Muscle layer of duodenum (tissue), 2 donors: ENCODE data around the gene TEAD4.

ENCODE experiments used
- H3K27ac ChIP-seq: one replicate; pipeline ENCODE4 v1.7.0; 2013; ENCODE audit warnings: mild to moderate bottlenecking, low read length
- H3K27me3 ChIP-seq: one replicate; pipeline ENCODE4 v1.7.0; 2013; ENCODE audit warnings: low read depth, mild to moderate bottlenecking, control low read depth, low read length
- H3K36me3 ChIP-seq, 2 donors: one replicate each; pipeline ENCODE4 v1.7.0; 2013; ENCODE audit warnings: low read length in 2 of 2, control low read depth in 1 of 2, mild to moderate bottlenecking in 1 of 2; ENCODE audit not compliant: insufficient read depth in 2 of 2, control insufficient read depth in 1 of 2
- H3K4me1 ChIP-seq, 2 donors: one replicate each; pipeline ENCODE4 v1.7.0; 2013; ENCODE audit warnings: low read length in 2 of 2, mild to moderate bottlenecking in 2 of 2, control low read depth in 1 of 2, moderate library complexity in 1 of 2; ENCODE audit not compliant: insufficient read depth in 2 of 2, control insufficient read depth in 1 of 2
- H3K4me3 ChIP-seq, 2 donors: one replicate each; pipeline ENCODE4 v1.7.0; 2013; ENCODE audit warnings: low read length in 2 of 2, low read depth in 1 of 2, mild to moderate bottlenecking in 1 of 2
- H3K9me3 ChIP-seq, 2 donors: one replicate each; pipeline ENCODE4 v1.7.0; 2013; ENCODE audit warnings: low read length in 2 of 2, control low read depth in 1 of 2, mild to moderate bottlenecking in 1 of 2; ENCODE audit not compliant: control insufficient read depth in 1 of 2
- donor health status: healthy.

The TEAD4 gene

DNA sequence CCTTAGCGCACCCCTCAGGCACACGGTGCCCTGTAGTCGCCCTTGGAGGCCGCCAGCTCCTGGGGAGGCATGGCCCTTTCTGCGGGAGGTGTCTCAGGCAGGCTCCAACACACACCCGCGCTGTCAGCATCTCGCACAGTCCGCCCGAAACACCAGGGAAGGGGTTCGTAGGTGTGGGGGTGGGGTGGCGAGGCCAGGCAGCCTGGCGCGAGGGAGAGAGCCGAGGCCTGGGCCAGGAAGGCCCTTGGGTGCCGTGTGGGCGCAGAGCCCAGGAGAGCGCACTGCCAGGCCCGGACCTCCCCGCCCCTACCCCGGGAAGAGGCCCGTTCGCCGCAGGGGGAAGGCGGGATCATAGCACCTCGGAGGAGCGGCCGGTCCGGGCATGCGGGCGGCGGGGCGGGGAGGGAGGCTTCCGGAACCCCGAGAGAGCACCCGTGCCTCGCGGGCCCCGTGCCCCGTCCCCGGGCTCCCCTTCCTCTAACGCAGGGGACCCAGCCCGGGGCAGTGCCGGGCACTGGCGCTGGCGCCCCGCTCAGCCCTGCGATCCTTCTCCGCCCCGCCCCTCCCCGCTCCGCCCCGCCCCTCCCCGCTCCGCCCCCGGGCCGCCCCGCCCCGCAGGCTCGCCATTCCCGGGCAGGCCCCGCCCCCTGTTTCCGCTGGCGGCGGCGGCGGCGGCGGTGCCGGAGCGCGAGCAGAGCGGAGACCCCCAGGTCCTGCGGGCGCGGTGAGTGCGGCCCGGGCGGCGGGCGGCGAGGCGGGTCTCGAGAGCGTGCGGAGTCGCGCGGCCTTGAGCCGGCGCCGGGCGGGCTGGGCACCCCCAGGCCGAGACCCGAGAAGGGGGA is 117.8 kb downstream of the TEAD4 start, which contains the start of gene TSPAN9:
TSS of gene TSPAN9 (plus strand) at position 650 of the 842 bp plus-strand sequence. CDS start 123,815 bp downstream, outside the sequence.
- Histone ChIP-seq H3K36me3 (no peaks in the 10 kb centered on the region), H3K27me3 (no peaks in the 10 kb centered on the region), H3K9me3 (no peaks in the 10 kb centered on the region), H3K27ac (peak within 1 kb of the TSS; percentile 45), H3K4me3 (peak within 1 kb of the TSS; percentile 61 to 70), H3K4me1 (peaks cover 0 to 21% of the 10 kb centered on the region in 2 donors)

DNA sequence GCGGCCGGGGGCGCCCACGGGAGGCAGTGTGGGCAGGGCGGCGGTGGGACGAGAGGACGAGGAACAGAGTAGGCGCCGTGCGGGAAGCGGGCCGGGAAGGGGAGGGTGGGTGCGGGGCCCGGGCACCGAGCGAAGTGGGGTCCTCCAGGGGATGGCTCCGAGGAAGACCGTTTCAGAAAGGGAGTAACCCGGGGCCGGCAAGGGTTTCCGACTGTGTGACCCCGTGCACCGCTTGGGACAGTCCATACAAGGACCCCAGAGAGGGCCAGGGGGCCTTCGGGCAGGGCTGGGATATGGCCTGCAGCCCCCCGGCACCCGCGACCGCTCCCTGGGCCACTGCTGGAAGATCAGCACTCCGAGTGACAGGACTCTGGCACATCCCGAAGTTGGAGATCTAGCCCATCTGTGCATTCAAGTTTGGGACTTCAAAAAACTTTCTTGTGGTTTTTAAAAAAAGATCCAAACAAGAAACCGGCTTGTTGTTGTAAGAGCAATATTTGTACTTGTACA is 118.4 kb downstream of the TEAD4 start:
- Histone ChIP-seq H3K9me3 (no peaks in the 10 kb centered on the region), H3K4me1 (peaks cover 0 to 21% of the 10 kb centered on the region in 2 donors), H3K27me3 (no peaks in the 10 kb centered on the region), H3K36me3 (no peaks in the 10 kb centered on the region), H3K27ac (peak overlapping the region; percentile 27), H3K4me3 (peak overlapping the region; percentile 61 to 65)

DNA sequence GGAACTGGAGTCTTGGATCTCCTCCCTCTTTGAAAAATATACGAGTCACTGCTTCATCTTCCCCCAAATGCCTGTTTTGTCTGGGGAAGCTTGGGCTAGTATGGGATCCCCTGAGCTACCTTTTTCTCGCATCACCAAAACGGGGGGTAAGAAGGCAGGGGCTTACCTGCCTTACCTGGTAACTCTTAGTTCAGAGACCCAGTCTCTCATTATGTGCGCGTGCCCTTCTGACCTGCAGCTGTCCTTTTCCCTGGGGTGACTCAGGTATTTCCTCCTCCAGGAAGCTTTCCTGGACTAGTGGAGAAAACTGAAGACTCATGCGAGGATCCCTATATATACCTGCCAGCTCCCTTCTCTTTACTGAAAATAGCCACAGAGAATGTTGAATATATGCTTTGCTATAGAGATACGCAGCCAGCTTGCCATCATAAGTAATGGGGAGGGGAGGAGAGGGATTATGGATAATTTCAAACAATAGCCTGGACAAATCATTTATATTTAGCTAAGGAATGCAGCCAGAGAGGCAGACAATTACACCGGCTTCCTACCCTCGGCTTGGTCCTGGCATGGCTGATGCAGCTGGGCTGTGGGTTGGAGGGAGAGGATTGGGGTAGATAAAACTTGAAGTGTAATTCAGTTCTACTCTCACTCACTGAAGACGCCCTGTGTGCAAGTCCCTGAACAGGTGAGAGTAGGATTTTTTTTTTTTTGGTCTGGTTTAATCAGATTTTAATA is 119.1 kb downstream of the TEAD4 start:
- Histone ChIP-seq H3K36me3 (no peaks in the 10 kb centered on the region), H3K9me3 (no peaks in the 10 kb centered on the region), H3K4me1 (peaks cover 0 to 17% of the 10 kb centered on the region in 2 donors), H3K27ac (peak overlapping the region; percentile 27), H3K4me3 (peak overlapping the region; percentile 61 to 65), H3K27me3 (no peaks in the 10 kb centered on the region)

DNA sequence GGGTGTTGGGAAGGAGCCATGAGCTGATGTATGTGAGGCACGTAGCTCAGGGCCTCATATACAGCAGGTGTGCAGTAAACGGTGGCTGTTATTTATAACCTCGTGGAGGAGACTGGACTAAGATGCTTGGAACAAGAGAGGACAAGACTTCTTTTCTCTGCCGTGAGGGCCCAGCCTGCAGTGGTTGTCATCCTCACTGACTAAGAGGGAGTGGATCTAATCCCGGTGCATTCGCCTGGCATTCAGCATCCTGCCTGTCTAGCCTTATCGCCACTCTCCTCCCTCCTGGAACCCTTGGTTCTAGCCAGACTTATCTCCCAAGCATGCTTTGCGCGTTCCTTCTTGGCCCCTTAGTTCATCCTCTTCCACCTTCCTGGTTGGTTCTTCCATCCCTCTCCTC is 121.9 kb downstream of the TEAD4 start:
- H3K27me3 ChIP-seq: no peaks in the 10 kb centered on the region
- H3K4me3 ChIP-seq: no peak overlapping the region
- H3K27ac ChIP-seq: no peak overlapping the region
- no peaks in the 10 kb centered on the region for H3K9me3 ChIP-seq
- no peaks in the 10 kb centered on the region for H3K36me3 ChIP-seq
- H3K4me1 ChIP-seq: peaks cover 0 to 16% of the 10 kb centered on the region in 2 donors

DNA sequence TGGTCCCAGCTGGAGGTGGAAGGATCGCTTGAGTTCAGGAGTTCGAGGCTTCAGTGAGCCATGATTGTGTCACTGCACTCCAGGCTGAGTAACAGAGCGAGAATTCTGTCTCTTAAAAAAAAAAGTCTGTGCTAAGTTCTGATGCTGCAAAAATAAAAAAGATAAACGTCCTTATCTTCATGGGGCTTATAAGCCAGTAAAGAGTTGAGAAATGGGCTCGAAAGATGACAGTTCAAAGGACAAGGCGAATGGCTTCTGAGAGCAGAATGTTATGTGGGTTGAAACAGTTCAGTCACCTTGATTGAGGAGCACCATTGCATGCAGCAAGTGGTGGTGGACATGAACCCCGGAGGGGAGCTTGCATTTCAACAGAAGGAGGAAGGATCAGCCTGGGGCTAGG is 122.7 kb downstream of the TEAD4 start:
- Histone ChIP-seq H3K4me1 (peaks cover 0 to 16% of the 10 kb centered on the region in 2 donors), H3K27me3 (no peaks in the 10 kb centered on the region), H3K27ac (no peak overlapping the region), H3K4me3 (no peak overlapping the region), H3K9me3 (no peaks in the 10 kb centered on the region), H3K36me3 (peaks cover 0 to 6% of the 10 kb centered on the region in 2 donors)

DNA sequence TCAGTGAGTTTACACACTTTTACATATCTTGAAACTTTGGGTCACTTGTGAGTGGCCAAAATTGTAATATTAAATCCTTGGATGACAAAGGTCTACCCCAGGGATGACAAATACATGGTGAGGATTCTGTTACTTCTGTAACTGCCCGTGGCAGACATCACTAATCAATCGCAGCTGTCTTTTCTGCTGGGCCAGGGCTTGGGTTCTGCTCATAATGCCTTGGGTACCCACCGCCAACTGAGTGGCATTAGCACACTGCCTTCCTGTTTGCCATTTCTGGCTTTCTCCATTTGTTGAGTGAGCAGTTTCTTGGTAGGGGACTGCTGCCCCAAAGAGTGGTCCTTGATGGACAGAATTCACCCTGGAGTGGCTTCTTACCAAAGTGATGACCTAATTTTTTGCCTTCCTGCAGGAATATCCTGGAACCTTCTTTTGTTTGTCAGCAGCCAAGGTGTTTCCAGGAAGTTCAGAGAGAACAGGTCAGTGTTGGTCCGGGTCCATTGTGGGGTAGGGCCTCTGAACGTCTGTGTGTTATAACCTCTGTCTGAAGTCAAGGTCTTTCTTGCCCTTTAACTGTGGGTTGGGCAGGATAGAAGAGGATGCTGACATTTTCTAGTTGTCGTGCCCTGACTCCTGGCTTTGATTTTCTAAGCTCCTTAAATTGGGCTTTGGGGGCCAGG is 124.2 kb downstream of the TEAD4 start:
- H3K36me3 ChIP-seq: peaks cover 0 to 6% of the 10 kb centered on the region in 2 donors
- no peaks in the 10 kb centered on the region for H3K27me3 ChIP-seq
- H3K27ac ChIP-seq: no peak overlapping the region
- H3K4me3 ChIP-seq: no peak overlapping the region
- no peaks in the 10 kb centered on the region for H3K9me3 ChIP-seq
- H3K4me1 ChIP-seq: peaks cover 0 to 11% of the 10 kb centered on the region in 2 donors

DNA sequence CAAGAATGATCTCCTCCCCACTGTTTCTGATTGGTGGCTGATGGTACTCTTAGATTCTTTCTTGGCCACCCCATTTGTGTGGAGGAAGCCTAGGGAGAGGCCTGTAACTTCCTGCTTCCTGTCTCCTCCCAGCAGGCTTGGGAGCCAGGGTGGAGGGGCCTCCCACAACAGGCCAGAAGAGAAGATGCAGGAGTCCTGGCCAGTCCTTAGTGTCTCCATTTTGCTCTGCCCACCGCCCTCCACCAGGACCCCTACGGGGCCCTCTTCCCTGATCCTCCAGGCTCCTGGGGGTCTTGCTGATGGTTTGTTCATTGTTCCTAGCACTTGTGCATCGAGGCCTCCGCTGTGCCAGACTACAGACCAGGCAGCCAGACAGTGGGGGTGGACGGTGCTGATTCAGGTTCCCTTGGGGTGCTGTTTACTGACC is 124.7 kb downstream of the TEAD4 start:
- no peak overlapping the region for H3K27ac ChIP-seq
- H3K4me1 ChIP-seq: peaks cover 0 to 8% of the 10 kb centered on the region in 2 donors
- no peak overlapping the region for H3K4me3 ChIP-seq

DNA sequence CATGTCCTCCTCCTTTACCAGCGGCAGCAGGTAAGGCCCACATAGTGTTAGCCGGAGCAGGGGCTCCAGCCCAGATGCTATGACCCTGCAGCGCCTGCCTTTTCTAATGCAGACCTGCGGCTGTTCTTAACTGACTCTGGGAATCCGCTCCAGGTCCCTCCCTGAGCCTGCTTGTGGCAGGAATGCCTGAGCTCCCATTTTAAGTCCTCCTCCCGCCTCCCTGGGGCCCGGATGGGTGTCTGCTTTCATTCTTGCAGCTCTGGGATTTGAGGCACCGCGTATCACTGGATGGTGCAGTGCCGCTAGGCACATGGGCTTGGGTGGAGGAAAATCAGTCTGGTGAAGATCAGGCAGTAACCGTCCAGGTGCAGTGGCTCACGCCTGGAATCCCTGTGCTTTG is 125.5 kb downstream of the TEAD4 start:
- H3K4me3 ChIP-seq: no peak overlapping the region
- peaks cover 0 to 5% of the 10 kb centered on the region in 2 donors for H3K4me1 ChIP-seq
- H3K36me3 ChIP-seq: peaks cover 0 to 6% of the 10 kb centered on the region in 2 donors
- H3K27ac ChIP-seq: no peak overlapping the region
- no peaks in the 10 kb centered on the region for H3K27me3 ChIP-seq
- no peaks in the 10 kb centered on the region for H3K9me3 ChIP-seq

More for the DNA sequence above, 124.7 kb downstream of the TEAD4 start:
- Histone ChIP-seq H3K9me3 (no peaks in the 10 kb centered on the region), H3K36me3 (peaks cover 0 to 6% of the 10 kb centered on the region in 2 donors), H3K27me3 (no peaks in the 10 kb centered on the region)

DNA sequence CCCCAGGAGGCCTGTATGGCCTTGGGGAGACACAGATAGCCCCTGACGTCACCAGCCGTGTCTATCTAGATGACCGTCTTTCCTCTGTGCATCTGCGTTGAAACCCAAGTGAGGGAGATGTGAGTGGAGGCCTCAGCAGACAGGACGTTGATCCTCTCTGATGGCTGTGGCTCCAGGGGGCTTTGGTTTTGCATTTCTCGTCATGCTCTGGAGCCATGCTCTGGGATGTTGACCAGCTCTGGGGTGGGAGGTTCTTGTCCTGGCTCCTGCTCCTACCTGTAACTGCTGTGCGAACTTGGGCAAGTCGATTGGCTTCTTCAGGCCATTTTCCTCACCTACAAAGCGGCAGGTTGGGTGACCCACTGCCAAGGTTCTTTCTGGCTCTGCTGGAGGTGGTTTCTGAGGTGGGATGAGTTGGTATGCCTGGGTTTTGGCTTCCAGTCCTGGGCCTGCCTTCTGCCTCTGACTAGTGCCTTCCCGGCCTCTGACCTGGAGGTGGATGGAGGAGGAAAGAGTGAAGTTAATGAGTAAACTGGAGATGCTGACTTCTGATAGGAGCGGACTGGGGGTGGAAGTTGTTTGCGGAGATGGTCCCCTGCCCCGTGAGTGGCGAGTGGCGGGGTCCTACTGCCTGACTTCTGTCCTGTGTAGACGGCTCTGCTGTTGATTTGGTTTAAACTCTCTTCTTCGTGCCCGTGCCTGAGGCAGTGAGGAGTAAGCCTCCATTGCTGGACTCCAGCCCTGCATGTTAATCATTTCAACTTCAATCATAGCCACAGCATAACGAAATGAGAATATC is 126.3 kb downstream of the TEAD4 start:
- H3K27me3 ChIP-seq: no peaks in the 10 kb centered on the region
- H3K27ac ChIP-seq: no peak overlapping the region
- peaks cover 0 to 5% of the 10 kb centered on the region in 2 donors for H3K4me1 ChIP-seq
- peaks cover 0 to 6% of the 10 kb centered on the region in 2 donors for H3K36me3 ChIP-seq
- no peak overlapping the region for H3K4me3 ChIP-seq
- H3K9me3 ChIP-seq: no peaks in the 10 kb centered on the region

DNA sequence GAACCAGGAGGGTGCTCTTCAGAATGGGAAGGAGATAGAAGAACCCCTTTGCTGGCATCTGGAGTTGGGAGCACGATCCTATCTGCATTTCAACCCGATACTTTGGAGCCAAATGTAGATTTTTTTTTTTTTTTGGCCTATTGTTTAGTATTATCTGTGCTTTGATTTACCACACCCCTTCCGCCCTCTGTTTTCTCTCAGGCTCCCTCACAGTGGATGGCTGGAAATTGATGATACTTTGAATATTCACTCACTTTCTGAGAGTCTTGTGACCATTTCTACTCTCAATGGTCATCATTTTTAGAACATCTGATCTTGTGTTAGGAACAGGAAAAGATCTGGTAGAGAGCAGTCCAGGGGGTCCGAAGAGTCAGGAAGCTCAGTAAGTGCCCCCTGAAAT is 127.0 kb downstream of the TEAD4 start:
- H3K27me3 ChIP-seq: no peaks in the 10 kb centered on the region
- peaks cover 0 to 5% of the 10 kb centered on the region in 2 donors for H3K4me1 ChIP-seq
- H3K27ac ChIP-seq: no peak overlapping the region
- H3K4me3 ChIP-seq: no peak overlapping the region
- H3K36me3 ChIP-seq: peaks cover 0 to 6% of the 10 kb centered on the region in 2 donors
- H3K9me3 ChIP-seq: no peaks in the 10 kb centered on the region
